ENCODE measurements around the gene TBRG4. TPM values are rescaled to one million over a fixed set of nuclear protein-coding genes. Genes with fewer than 3 reads are reported as not detected.

The TBRG4 gene
- total and polyA plus RNA-seq, 8 donors = 15.6 to 39.8 (median 25.2) TPM

DNA sequence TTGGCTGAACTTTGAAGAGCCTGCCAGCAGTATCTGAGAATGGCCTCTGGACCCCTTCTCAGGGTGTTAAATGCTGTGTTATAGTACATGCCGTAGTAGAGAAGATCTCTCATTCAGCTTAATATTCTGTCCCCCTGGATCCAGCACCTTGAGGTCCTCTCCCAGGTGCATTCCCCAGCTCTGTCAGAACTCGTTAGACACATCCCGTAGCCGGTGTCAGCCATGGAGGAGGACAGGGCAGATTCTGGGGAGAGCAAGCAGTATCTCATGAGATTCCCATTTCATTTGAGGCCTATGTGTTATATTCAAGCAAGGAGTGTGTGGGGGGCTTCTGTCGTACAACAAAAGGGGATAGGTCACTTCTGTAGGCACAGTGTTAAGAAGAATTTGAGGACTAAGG lies 57.6 kb downstream of the TBRG4 start:
- intact Hi-C loops (cut with DNase I) = no loop called here
- TF ChIP-seq, protein P1, sequence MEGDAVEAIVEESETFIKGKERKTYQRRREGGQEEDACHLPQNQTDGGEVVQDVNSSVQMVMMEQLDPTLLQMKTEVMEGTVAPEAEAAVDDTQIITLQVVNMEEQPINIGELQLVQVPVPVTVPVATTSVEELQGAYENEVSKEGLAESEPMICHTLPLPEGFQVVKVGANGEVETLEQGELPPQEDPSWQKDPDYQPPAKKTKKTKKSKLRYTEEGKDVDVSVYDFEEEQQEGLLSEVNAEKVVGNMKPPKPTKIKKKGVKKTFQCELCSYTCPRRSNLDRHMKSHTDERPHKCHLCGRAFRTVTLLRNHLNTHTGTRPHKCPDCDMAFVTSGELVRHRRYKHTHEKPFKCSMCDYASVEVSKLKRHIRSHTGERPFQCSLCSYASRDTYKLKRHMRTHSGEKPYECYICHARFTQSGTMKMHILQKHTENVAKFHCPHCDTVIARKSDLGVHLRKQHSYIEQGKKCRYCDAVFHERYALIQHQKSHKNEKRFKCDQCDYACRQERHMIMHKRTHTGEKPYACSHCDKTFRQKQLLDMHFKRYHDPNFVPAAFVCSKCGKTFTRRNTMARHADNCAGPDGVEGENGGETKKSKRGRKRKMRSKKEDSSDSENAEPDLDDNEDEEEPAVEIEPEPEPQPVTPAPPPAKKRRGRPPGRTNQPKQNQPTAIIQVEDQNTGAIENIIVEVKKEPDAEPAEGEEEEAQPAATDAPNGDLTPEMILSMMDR (IDR thresholded peaks at IDR 0.05) = no peak
- Histone ChIP-seq H3K36me3 (no peaks in the 10 kb centered on the region), H3K9me3 (no peaks in the 10 kb centered on the region), H3K4me3 (no peak overlapping the region), H3K27ac (no peak overlapping the region), H3K4me1 (no peaks in the 10 kb centered on the region), H3K27me3 (no peaks in the 10 kb centered on the region)
- WGBS, 2 donors = 93 to 97% methylated on average over 5 of the region's 5 CpGs
- DNase-seq (no peak), FAIRE-seq (no peak), ATAC-seq (no peak)

DNA sequence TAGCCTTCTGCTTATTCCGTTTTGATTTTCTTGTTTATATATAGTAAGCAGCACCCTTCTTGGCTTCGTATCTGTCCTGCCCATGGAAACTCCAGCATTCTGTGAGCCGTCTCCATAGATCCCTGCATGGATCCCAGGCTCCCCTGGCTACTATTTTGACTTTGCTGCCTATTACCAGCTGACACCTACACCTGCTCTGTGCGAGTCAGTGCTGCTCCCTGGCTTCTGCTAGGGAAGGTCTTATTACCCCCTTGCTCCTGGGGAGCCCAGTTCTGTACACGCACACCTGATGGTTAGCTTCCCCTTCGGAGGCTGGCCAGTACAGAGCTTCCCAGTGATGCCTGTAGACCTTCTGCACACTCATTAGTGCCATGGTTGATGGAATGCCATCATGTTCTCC lies 58.1 kb downstream of the TBRG4 start:
- H3K36me3 ChIP-seq = no peaks in the 10 kb centered on the region
- ATAC-seq (no peak), FAIRE-seq (no peak), DNase-seq (no peak)
- no peak overlapping the region for H3K27ac ChIP-seq
- no peak overlapping the region for H3K4me3 ChIP-seq
- H3K9me3 ChIP-seq = no peaks in the 10 kb centered on the region
- TF ChIP-seq, protein P1 (IDR thresholded peaks at IDR 0.05) = no peak
- no peaks in the 10 kb centered on the region for H3K27me3 ChIP-seq
- 62 to 98% methylated on average over 6 of the region's 6 CpGs for WGBS, 2 donors
- intact Hi-C loops (cut with DNase I) = no loop called here
- H3K4me1 ChIP-seq = no peaks in the 10 kb centered on the region

DNA sequence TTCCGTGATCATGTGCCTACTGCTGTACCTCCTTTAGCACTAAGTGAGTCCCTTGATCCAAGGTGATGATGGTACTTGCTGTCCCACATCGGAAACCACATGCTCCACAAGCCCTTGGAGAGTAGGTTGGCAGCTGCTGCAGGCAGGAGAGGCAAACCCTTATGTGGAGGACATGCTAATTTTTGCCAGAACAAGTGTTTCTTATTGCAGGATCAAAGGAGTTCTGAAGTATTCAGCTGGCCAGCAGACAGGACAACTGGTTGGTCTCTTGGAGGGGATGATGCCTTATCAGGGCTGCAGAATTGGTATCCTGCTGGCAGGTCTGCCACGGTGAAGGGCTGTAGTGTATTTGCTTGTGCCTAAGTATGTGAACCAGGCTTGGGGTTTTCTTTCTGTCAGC lies 59.5 kb downstream of the TBRG4 start:
- no peak for ATAC-seq
- 88 to 91% methylated on average over 3 of the region's 3 CpGs for WGBS, 2 donors
- H3K36me3 ChIP-seq = no peaks in the 10 kb centered on the region

DNA sequence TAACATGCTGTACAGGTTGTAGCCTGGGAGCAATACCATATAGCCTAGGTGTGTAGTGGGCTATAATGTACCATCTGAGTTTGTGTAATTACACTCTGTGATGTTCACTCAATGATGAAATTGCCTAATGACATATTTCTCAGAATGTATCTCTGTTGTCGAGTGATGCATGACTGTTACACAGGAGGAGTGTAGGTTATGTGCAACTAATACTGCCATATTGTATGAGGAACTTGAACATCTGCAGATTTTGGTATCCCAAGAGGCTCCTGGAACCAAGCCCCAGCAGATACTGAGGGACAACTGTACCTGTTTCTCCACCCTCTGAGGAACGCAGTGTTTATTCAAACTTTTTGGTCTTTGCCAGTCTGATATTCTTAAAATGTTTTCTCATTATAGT lies 61.3 kb downstream of the TBRG4 start:
- H3K27me3 ChIP-seq = no peaks in the 10 kb centered on the region
- ATAC-seq (no peak), FAIRE-seq (no peak), DNase-seq (peak in 1 of 6 donors; percentile 1)
- no peak overlapping the region for H3K27ac ChIP-seq
- H3K9me3 ChIP-seq = no peaks in the 10 kb centered on the region
- H3K4me1 ChIP-seq = no peaks in the 10 kb centered on the region
- intact Hi-C loops (cut with DNase I) = no loop called here
- no peak overlapping the region for H3K4me3 ChIP-seq
- no peaks in the 10 kb centered on the region for H3K36me3 ChIP-seq
- TF ChIP-seq, protein P1 (IDR thresholded peaks at IDR 0.05) = no peak
- 95 to 96% methylated on average over 2 of the region's 2 CpGs for WGBS, 2 donors

More for the DNA sequence above, 59.5 kb downstream of the TBRG4 start:
- intact Hi-C loops (cut with DNase I) = no loop called here
- Histone ChIP-seq H3K9me3 (no peaks in the 10 kb centered on the region), H3K4me1 (no peaks in the 10 kb centered on the region), H3K4me3 (no peak overlapping the region), H3K27ac (no peak overlapping the region), H3K27me3 (no peaks in the 10 kb centered on the region)
- DNase-seq (no peak), FAIRE-seq (no peak)
- TF ChIP-seq, protein P1 (IDR thresholded peaks at IDR 0.05) = no peak

Other genes with a start within 250 kb of the TBRG4 start
- 10 to 100 TPM in 2 of 6 donors, 1 to 10 TPM in 4; 6.6 to 14.7 (median 8.6) TPM for gene PURB, start 226.2 kb downstream of the TBRG4 start, total RNA-seq
- 1 to 10 TPM; 3.6 to 8.0 TPM for gene PURB, start 226.2 kb downstream of the TBRG4 start, polyA plus RNA-seq
- 1 to 10 TPM in 4 of 6 donors, under 1 TPM in 2; 0.28 to 3.1 (median 1.1) TPM for gene MYO1G, start 132.7 kb downstream of the TBRG4 start, total RNA-seq
- 1 to 10 TPM; 1.1 to 1.5 TPM for gene MYO1G, start 132.7 kb downstream of the TBRG4 start, polyA plus RNA-seq
- gene CCM2, start 111.5 kb downstream of the TBRG4 start, total RNA-seq = 10 to 100 TPM; 13.4 to 19.5 (median 14.8) TPM
- 10 to 100 TPM; 33.5 to 33.7 TPM for gene CCM2, start 111.5 kb downstream of the TBRG4 start, polyA plus RNA-seq
- gene NACAD, start 22.7 kb downstream of the TBRG4 start, total RNA-seq = 1 to 10 TPM in 4 of 6 donors, under 1 TPM in 2; 0.31 to 1.9 (median 1.2) TPM
- 1 to 10 TPM; 1.0 to 3.5 TPM for gene NACAD, start 22.7 kb downstream of the TBRG4 start, polyA plus RNA-seq
- 10 to 100 TPM in 1 of 6 donors, 1 to 10 TPM in 5; 4.1 to 11.0 (median 6.6) TPM for gene RAMP3, start 46.1 kb upstream of the TBRG4 start, total RNA-seq
- gene RAMP3, start 46.1 kb upstream of the TBRG4 start, polyA plus RNA-seq = 10 to 100 TPM; 25.9 to 41.1 TPM